K562 (cell line): ENCODE measurements around the gene MRPL2. TPM values are rescaled to one million over a fixed set of nuclear protein-coding genes. Genes with fewer than 3 reads are reported as not detected.

Experiments
- ATAC-seq: fragments of 200-7000 bp; cut with Tn5 transposase; 3 replicates; pipeline ENCODE4 v1.9.1; 2020; ENCODE audit warnings: moderate library complexity
- BruUV-seq: library from RNA; stranded (reverse); fragments of 400-500 nt; replicated peaks from 2 replicates; lab custom pipeline; 2021; lab: Mats Ljungman, UMichigan
- CTCF ChIA-PET: fragments of 300-600 bp; formaldehyde crosslinking; extraction: SDS; loops from one replicate; lab custom pipeline; 2021; ENCODE audit warnings: low intra/inter-chr PET ratio; lab: Yijun Ruan, JAX
- POLR2A ChIA-PET: fragments of 300-600, 350-650 bp; sonication (Branson Sonifier 250); formaldehyde crosslinking; extraction: SDS; loops from one replicate; lab custom pipeline; 2021; ENCODE audit warnings: antibody characterized with exemption, inconsistent platforms; lab: Yijun Ruan, JAX
- DNase-seq, 4 experiments: peaks; one replicate each; pipeline versions ENCODE4 v3.0.0 to v3.0.0-alpha.2; 2011 to 2018; ENCODE audit warnings: low spot score in 3 of 4, mixed read lengths in 3 of 4; ENCODE audit errors: extremely low read depth in 1 of 4
- FAIRE-seq: peaks from 2 replicates; lab custom pipeline; 2011; peaks lifted over from hg19 to GRCh38; lab: Jason Lieb, UNC
- H2AFZ ChIP-seq: 2 replicates; pipeline ENCODE4 v1.6.0; 2011; ENCODE audit warnings: low read depth, low read length, control low read depth, inconsistent platforms
- H3K27ac ChIP-seq: fragments of 200-600 bp; 3 replicates; pipeline ENCODE4 v1.8.0; 2011; ENCODE audit warnings: low read depth, mild to moderate bottlenecking, control low read depth, inconsistent platforms, low read length, moderate library complexity, mixed read lengths; ENCODE audit errors: extremely low read depth
- H3K27me3 ChIP-seq, 2 experiments: fragments of 300-600 bp in 1 of 2; 2 replicates in 1 of 2; 3 replicates in 1 of 2; pipeline versions ENCODE4 v1.6.0 to v1.8.0; 2011; ENCODE audit warnings: inconsistent platforms in 2 of 2, low read length in 2 of 2, mild to moderate bottlenecking in 1 of 2, mixed read lengths in 1 of 2, moderate library complexity in 1 of 2; ENCODE audit not compliant: control insufficient read depth in 2 of 2, insufficient read depth in 2 of 2
- H3K36me3 ChIP-seq: fragments of 300-600 bp; 3 replicates; pipeline ENCODE4 v1.8.0; 2011; ENCODE audit warnings: mild to moderate bottlenecking, low read length, inconsistent platforms; ENCODE audit not compliant: control insufficient read depth, insufficient read depth
- H3K4me1 ChIP-seq, 2 experiments: fragments of 200-600 bp in 1 of 2; replicated peaks in 1 of 2; 2 replicates in 1 of 2; 3 replicates in 1 of 2; pipeline versions ENCODE4 v1.5.1 to v1.8.0; 2011; ENCODE audit warnings: inconsistent platforms in 2 of 2, low read length in 2 of 2, mild to moderate bottlenecking in 1 of 2, mixed read lengths in 1 of 2, moderate library complexity in 1 of 2; ENCODE audit not compliant: control insufficient read depth in 2 of 2, insufficient read depth in 2 of 2
- H3K4me2 ChIP-seq: 2 replicates; pipeline ENCODE4 v1.6.1; 2011; ENCODE audit warnings: low read length, control low read depth, inconsistent platforms, mixed read lengths; ENCODE audit not compliant: insufficient read depth
- H3K4me3 ChIP-seq: fragments of 200-600 bp; sonication (generic), shearing (Covaris generic); 2 replicates; pipeline ENCODE4 v1.5.1; 2016; ENCODE audit warnings: control low read depth, inconsistent platforms
- H3K79me2 ChIP-seq: fragments of 200-600 bp; 3 replicates; pipeline ENCODE4 v1.8.0; 2011; ENCODE audit warnings: low read length, inconsistent platforms; ENCODE audit not compliant: control insufficient read depth, insufficient read depth
- H3K9ac ChIP-seq, 2 experiments: 2 replicates each; pipeline versions ENCODE4 v1.6.0 to v1.6.1; 2011; ENCODE audit warnings: low read depth in 2 of 2, low read length in 2 of 2, control low read depth in 1 of 2, inconsistent platforms in 1 of 2, mild to moderate bottlenecking in 1 of 2, mixed read lengths in 1 of 2; ENCODE audit not compliant: insufficient read depth in 1 of 2
- H3K9me1 ChIP-seq: one replicate; pipeline ENCODE4 v1.6.0; 2011; ENCODE audit warnings: inconsistent platforms, mild to moderate bottlenecking, low read length, moderate library complexity; ENCODE audit not compliant: control insufficient read depth, insufficient read depth
- H3K9me3 ChIP-seq: replicated peaks from 2 replicates; pipeline ENCODE4 v1.5.1; 2011; ENCODE audit warnings: low read depth, low read length, inconsistent platforms; ENCODE audit not compliant: control insufficient read depth, insufficient read depth
- H4K20me1 ChIP-seq: replicated peaks from 2 replicates; pipeline ENCODE4 v1.6.1; 2011; ENCODE audit warnings: low read length, inconsistent platforms, mixed read lengths; ENCODE audit not compliant: control insufficient read depth, insufficient read depth
- CREB1 ChIP-seq, 2 experiments: sonication (generic) in 1 of 2; formaldehyde crosslinking in 1 of 2; IDR thresholded peaks; 2 replicates each; pipeline versions ENCODE4 v1.6.1 to v1.8.0; 2012 to 2022; ENCODE audit warnings: inconsistent platforms in 1 of 2, mild to moderate bottlenecking in 1 of 2, missing genetic modification reagents in 1 of 2, moderate library complexity in 1 of 2
- FOS ChIP-seq: IDR thresholded peaks from 3 replicates; pipeline ENCODE4 v1.6.1; 2011; ENCODE audit not compliant: insufficient read length; ENCODE audit errors: extremely low read depth
- MAZ ChIP-seq, 2 experiments: fragments of 450-650 bp in 1 of 2; sonication (generic) in 1 of 2; formaldehyde crosslinking; IDR thresholded peaks in 1 of 2; conservative IDR thresholded peaks in 1 of 2; 2 replicates each; pipeline versions ENCODE4 v1.4.0 to v1.5.0; 2020; ENCODE audit warnings: mild to moderate bottlenecking in 1 of 2, missing genetic modification reagents in 1 of 2
- MEIS2 ChIP-seq: fragments of 450-650 bp; IDR thresholded peaks from 2 replicates; pipeline ENCODE4 v1.6.1; 2014; ENCODE audit warnings: mild to moderate bottlenecking; ENCODE audit not compliant: partially characterized antibody
- TBL1XR1 ChIP-seq, 2 experiments: IDR thresholded peaks; 2 replicates each; pipeline ENCODE4 v1.6.1; 2012; ENCODE audit warnings: improper control_type of control experiment in 2 of 2, low read length in 2 of 2, mild to moderate bottlenecking in 1 of 2
- TGIF2 ChIP-seq: sonication (generic); formaldehyde crosslinking; IDR thresholded peaks from 2 replicates; pipeline ENCODE4 v1.8.1; 2022; ENCODE audit warnings: mild to moderate bottlenecking, missing genetic modification reagents, moderate library complexity
- ZBTB33 ChIP-seq: sonication (generic); formaldehyde crosslinking; IDR thresholded peaks from 2 replicates; pipeline ENCODE4 v1.8.1; 2023; ENCODE audit warnings: mild to moderate bottlenecking, missing genetic modification reagents
- ZC3H8 ChIP-seq: fragments of 450-650 bp; IDR thresholded peaks from 2 replicates; pipeline ENCODE4 v1.6.1; 2017
- ZFX ChIP-seq: sonication (generic); formaldehyde crosslinking; IDR thresholded peaks from 2 replicates; pipeline ENCODE4 v1.8.0; 2022; ENCODE audit warnings: mild to moderate bottlenecking, missing genetic modification reagents, moderate library complexity
- ZNF592 ChIP-seq: fragments of 450-650 bp; IDR thresholded peaks from 2 replicates; pipeline ENCODE4 v1.6.1; 2017; ENCODE audit warnings: antibody characterized with exemption, mild to moderate bottlenecking
- WGBS: fragments of 100-300 bp; shearing (Covaris generic); methylation state at CpG from one replicate; pipeline ENCODE4 v1.1.6; 2016; ENCODE audit warnings: low coverage, mixed read lengths; ENCODE audit not compliant: insufficient coverage; ENCODE audit errors: missing lambda C conversion rate; 5-methylcytosine and 5-hydroxymethylcytosine counted together
- in situ Hi-C: fragments of 300-500 bp; cut with MboI; formaldehyde crosslinking; loops from 4 replicates; pipeline ENCODE4 v1.15.0; 2018; ENCODE audit warnings: inconsistent platforms, mixed read lengths
- intact Hi-C: fragments of 100-400 bp; cut with micrococcal nuclease; formaldehyde crosslinking; loops from 2 replicates; pipeline ENCODE4 v1.14.2; 2022
- polyA plus RNA-seq, 8 experiments: library from polyadenylated mRNA; depleted of rRNA in 4 of 8; stranded (reverse) in 5 of 8; unstranded in 3 of 8; fragments of >200 nt; fragmentation: Nextera tagmentation in 2 of 8; fragmentation: Illumina TruSeq in 1 of 8; extraction: Ambion mirVana in 2 of 8; extraction: Trizol in 1 of 8; gene quantifications; 2 replicates each; pipeline versions ENCODE4 v1.2.1 to v1.2.3, GENCODE V29; 2011 to 2014; ENCODE audit warnings: inconsistent platforms in 1 of 8, missing spikeins in 1 of 8
- total RNA-seq, 7 experiments: library from RNA; depleted of rRNA in 6 of 7; stranded (reverse); fragments of >200 nt in 6 of 7; fragmentation: Illumina TruSeq in 2 of 7; extraction: Trizol in 2 of 7; gene quantifications; 2 replicates each; pipeline versions ENCODE4 v1.2.1 to v1.2.3, GENCODE V29; 2011 to 2021; ENCODE audit warnings: low replicate concordance in 1 of 7

MRPL2 gene
- total and polyA plus RNA-seq, 9 of the 15 experiments (the other 6 are each of a cell fraction or from before 2014, with no cell fraction given): 63.1 to 262 (median 121) TPM

GRCh38 chr6:43096451-43097097 is 37.3 kb upstream of the MRPL2 start (continued):
- TF ChIP-seq MAZ (CRISPR knock-in tag; conservative IDR thresholded peaks at IDR 0.05 in 1 of 2, IDR thresholded peaks at IDR 0.05 in 1 of 2): 0 out of 4 replicates have a peak, but pooled peaks of 1 of the 2 experiments have one; percentile 25
- TF ChIP-seq ZFX (CRISPR knock-in tag): 0 out of 2 replicates have a peak, but pooled peaks have one; percentile 31
- TF ChIP-seq TGIF2 (CRISPR knock-in tag): no peak
- peak; percentile 48 for TF ChIP-seq MEIS2
- no peak for TF ChIP-seq TBL1XR1 (IDR thresholded peaks at IDR 0.05; ENCODE audit: low read length in 2 of 2)

GRCh38 chr6:43095939-43096338 is 36.7 kb upstream of the MRPL2 start:
- peak; percentile 9; the same call in 1 of the 3 replicates for ATAC-seq
- Histone ChIP-seq H3K4me1 (peaks cover 22 to 27% of the 10 kb centered on the region in 2 experiments), H3K4me3 (no peak overlapping the region), H3K9me1 (no peaks in the 10 kb centered on the region), H3K9ac (peak overlapping the region in 1 of 2 experiments; percentile 87; a peak in 1 of 4 replicates), H2AFZ (peak overlapping the region; percentile 41), H4K20me1 (no peaks in the 10 kb centered on the region), H3K27ac (peak overlapping the region; percentile 4; the same call in 2 of the 3 replicates), H3K4me2 (peak overlapping the region; percentile 0; the same call in 1 of the 2 replicates), H3K36me3 (no peaks in the 10 kb centered on the region), H3K79me2 (no peaks in the 10 kb centered on the region), H3K9me3 (no peaks in the 10 kb centered on the region), H3K27me3 (no peaks in the 10 kb centered on the region)
- no peak for FAIRE-seq
- DNase-seq: peak in 1 of 4 experiments; percentile 29
- ChIA-PET CTCF (no interaction called here), POLR2A (interaction anchor here (0.6 to 2.5 kb wide), 11 partner anchors 7 to 85 kb away, joined by 3 to 11 read pairs (median 3); partner anchors contain the start of gene KLHDC3)
- in situ Hi-C loops: no loop called here
- TF ChIP-seq FOS: no peak
- peak; percentile 80 for TF ChIP-seq ZBTB33
- no peak for TF ChIP-seq CREB1 (IDR thresholded peaks at IDR 0.05)
- TF ChIP-seq CREB1 (CRISPR knock-in tag; IDR thresholded peaks at IDR 0.05): no peak
- 0 out of 2 replicates have a peak, but pooled peaks have one; percentile 4 for TF ChIP-seq ZNF592
- TF ChIP-seq ZC3H8: no peak
- BruUV-seq: no TSS peak
- 49% methylated on average over 7 of the region's 7 CpGs for WGBS
- intact Hi-C loops: no loop called here
